Measurements from ENCODE around the gene SPDL1. TPM values are rescaled to one million over a fixed set of nuclear protein-coding genes. Genes with fewer than 3 reads are reported as not detected.

The SPDL1 gene
- total RNA-seq, 1 experiment from 2014 or later = 39.2 TPM

DNA sequence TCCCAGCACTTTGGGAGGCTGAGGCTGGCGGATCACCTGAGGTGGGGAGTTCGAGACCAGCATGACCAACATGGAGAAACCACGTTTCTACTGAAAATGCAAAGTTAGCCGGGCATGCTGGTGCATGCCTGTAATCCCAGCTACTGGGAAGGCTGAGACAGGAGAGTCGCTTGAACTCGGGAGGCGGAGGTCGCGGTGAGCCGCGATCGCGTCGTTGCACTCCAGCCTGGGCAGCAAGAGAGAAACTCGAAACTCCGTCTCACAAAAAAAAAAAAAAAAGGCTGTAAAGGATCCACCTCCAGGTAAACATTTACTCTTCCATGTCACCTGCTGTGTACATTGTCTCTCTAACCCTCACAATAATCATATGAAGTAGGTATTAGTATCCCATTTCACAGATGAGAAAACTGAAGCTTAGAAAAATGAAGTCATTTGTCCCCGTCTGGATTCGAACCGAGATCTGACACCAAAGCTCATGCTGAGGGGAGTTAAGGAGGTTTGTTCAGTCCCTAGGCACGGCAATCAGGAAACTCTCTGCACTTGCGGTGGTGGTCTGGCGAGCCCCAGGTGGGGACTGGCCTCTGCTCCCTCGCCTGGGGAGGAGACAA lies 53.0 kb downstream of the SPDL1 start:
- Histone ChIP-seq H3F3A (ENCODE audit: insufficient read depth, low read depth) (no peaks in the 10 kb centered on the region), H3K4me3 (no peak overlapping the region), H3K27ac (no peak overlapping the region), H4K20me1 (ENCODE audit: insufficient read depth) (no peaks in the 10 kb centered on the region), H3K9me2 (ENCODE audit: insufficient read depth) (no peaks in the 10 kb centered on the region), H3K27me3 (ENCODE audit: insufficient read depth, low read depth) (no peaks in the 10 kb centered on the region), H3K36me3 (ENCODE audit: low read depth) (no peaks in the 10 kb centered on the region), H3K4me2 (no peak overlapping the region), H2AFZ (no peak overlapping the region), H3K4me1 (replicated peaks; ENCODE audit: insufficient read depth) (peaks cover 7% of the 10 kb centered on the region; the same call in 1 of the 2 replicates), H3K9me3 (ENCODE audit: insufficient read depth, low read depth) (no peaks in the 10 kb centered on the region), H3K79me2 (ENCODE audit: low read depth) (no peaks in the 10 kb centered on the region)
- intact Hi-C loops (cut with micrococcal nuclease; ENCODE audit: unreplicated experiment) = no loop called here
- POLR2A ChIA-PET (ENCODE audit: unreplicated experiment) = no interaction called here
- no peak for TF ChIP-seq EZH2 (IDR thresholded peaks at IDR 0.05; ENCODE audit: low read depth)
- TF ChIP-seq CTCF (conservative IDR thresholded peaks at IDR 0.05) = no peak
- no TSS peak for BruUV-seq (replicated peaks)
- CTCF ChIA-PET = no interaction called here
- no peak for DNase-seq

GRCh38 chr5:169637085-169637548 lies 53.5 kb downstream of the SPDL1 start, which contains the start of gene DOCK2:
TSS of gene DOCK2 (plus strand) at chr5:169637275. CDS start at chr5:169637327, 52 bp downstream.
- Histone ChIP-seq H4K20me1 (ENCODE audit: insufficient read depth) (no peaks in the 10 kb centered on the region), H3K27me3 (ENCODE audit: insufficient read depth, low read depth) (no peaks in the 10 kb centered on the region), H2AFZ (no peak within 1 kb of the TSS), H3K4me3 (no peak within 1 kb of the TSS), H3K9me2 (ENCODE audit: insufficient read depth) (no peaks in the 10 kb centered on the region), H3K4me2 (no peak within 1 kb of the TSS), H3K9me3 (ENCODE audit: insufficient read depth, low read depth) (no peaks in the 10 kb centered on the region), H3F3A (ENCODE audit: insufficient read depth, low read depth) (no peaks in the 10 kb centered on the region), H3K79me2 (ENCODE audit: low read depth) (no peaks in the 10 kb centered on the region), H3K4me1 (replicated peaks; ENCODE audit: insufficient read depth) (peaks cover 11% of the 10 kb centered on the region; the same call in 1 of the 2 replicates), H3K27ac (no peak within 1 kb of the TSS), H3K36me3 (ENCODE audit: low read depth) (no peaks in the 10 kb centered on the region)
- CTCF ChIA-PET = no interaction called here
- BruUV-seq (replicated peaks) = no TSS peak
- POLR2A ChIA-PET (ENCODE audit: unreplicated experiment) = no interaction called here
- intact Hi-C loops (cut with micrococcal nuclease; ENCODE audit: unreplicated experiment) = no loop called here
- TF ChIP-seq CTCF (conservative IDR thresholded peaks at IDR 0.05) (no peak), EZH2 (IDR thresholded peaks at IDR 0.05; ENCODE audit: low read depth) (no peak)
- DNase-seq = no peak

DNA sequence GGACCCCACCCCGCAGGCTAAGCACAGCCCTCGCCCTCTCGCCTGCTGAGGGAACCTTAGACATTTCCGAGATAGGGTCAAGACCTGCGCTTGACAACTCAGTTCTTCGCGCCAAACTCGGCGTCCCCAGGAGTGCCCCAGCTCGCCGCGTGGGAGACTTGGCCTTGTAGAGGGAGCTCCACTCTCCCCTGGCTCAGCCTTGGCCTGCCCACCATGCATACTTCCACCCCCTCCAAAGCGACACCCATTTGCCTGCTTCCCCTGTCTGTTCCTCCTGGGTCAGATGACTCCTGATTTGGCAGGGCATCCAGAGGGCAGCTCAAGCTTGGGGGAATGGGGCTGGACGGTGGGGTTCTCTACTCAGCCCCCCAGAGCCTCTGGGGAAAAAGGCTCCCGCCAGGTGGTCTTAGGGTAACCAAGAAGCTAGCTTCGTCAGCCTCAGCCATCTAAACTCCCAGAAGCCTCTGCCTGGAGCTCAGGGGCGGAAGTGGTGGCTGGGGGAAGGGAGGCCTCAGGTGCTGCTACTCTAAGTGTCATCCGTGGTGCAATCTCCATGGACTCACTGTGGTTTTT lies 54.1 kb downstream of the SPDL1 start:
- DNase-seq = no peak
- H3K27ac ChIP-seq = no peak overlapping the region
- no peak overlapping the region for H2AFZ ChIP-seq
- no peaks in the 10 kb centered on the region for H3K9me2 ChIP-seq (ENCODE audit: insufficient read depth)
- intact Hi-C loops (cut with micrococcal nuclease; ENCODE audit: unreplicated experiment) = no loop called here
- no peaks in the 10 kb centered on the region for H3K79me2 ChIP-seq (ENCODE audit: low read depth)
- ChIA-PET POLR2A (ENCODE audit: unreplicated experiment) (no interaction called here), CTCF (no interaction called here)
- H3K9me3 ChIP-seq (ENCODE audit: insufficient read depth, low read depth) = no peaks in the 10 kb centered on the region
- TF ChIP-seq CTCF (conservative IDR thresholded peaks at IDR 0.05) = no peak
- TF ChIP-seq EZH2 (IDR thresholded peaks at IDR 0.05; ENCODE audit: low read depth) = no peak
- no TSS peak for BruUV-seq (replicated peaks)
- H3K36me3 ChIP-seq (ENCODE audit: low read depth) = no peaks in the 10 kb centered on the region
- H3K4me3 ChIP-seq = no peak overlapping the region
- no peaks in the 10 kb centered on the region for H3F3A ChIP-seq (ENCODE audit: insufficient read depth, low read depth)
- H3K4me2 ChIP-seq = no peak overlapping the region
- no peaks in the 10 kb centered on the region for H4K20me1 ChIP-seq (ENCODE audit: insufficient read depth)
- H3K4me1 ChIP-seq (replicated peaks; ENCODE audit: insufficient read depth) = peaks cover 11% of the 10 kb centered on the region; the same call in 1 of the 2 replicates
- H3K27me3 ChIP-seq (ENCODE audit: insufficient read depth, low read depth) = no peaks in the 10 kb centered on the region

Measured in PC-9 (cell line).